Measurements from ENCODE around the gene TAPT1. TPM values are rescaled to one million over a fixed set of nuclear protein-coding genes. Genes with fewer than 3 reads are reported as not detected.
"Not testable (repeated sequence)": the region's sequence is repeated elsewhere in the genome, so short reads cannot be mapped to it uniquely, and the experiment has no call there.

The TAPT1 gene
- total RNA-seq, 1 donor from 2014 or later: 23.0 TPM

DNA sequence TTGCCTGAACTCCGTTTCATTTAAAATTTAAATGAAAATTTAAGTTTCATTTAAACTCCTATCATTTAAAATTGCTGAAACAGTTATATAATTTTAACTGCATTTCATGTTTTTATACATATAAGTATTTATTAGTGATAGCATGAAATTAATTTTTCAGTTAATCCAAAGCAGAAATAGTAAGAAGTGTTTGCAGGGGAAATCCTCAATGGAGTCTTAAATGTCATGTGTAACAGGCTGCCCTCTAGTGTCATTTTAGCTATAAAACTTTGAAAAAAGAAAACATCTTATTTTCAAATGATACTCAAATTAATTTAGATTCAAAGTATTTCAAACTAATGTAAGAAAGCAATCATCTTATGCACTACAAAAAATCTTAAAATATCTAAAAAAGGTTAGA lies 27.2 kb downstream of the TAPT1 start:
- Mint-ChIP-seq H3K4me1 (ENCODE audit: low read depth) (peaks cover 23% of the 10 kb centered on the region), H3K27ac (ENCODE audit: unreplicated experiment) (no peak overlapping the region), H3K4me3 (ENCODE audit: unreplicated experiment) (no peak overlapping the region), H3K27me3 (ENCODE audit: low read depth) (no peaks in the 10 kb centered on the region), H3K36me3 (ENCODE audit: low read depth) (no peaks in the 10 kb centered on the region), H3K9me3 (ENCODE audit: low read depth) (no peaks in the 10 kb centered on the region)
- no peak for DNase-seq (ENCODE audit: low spot score)
- TF ChIP-seq, protein P1, sequence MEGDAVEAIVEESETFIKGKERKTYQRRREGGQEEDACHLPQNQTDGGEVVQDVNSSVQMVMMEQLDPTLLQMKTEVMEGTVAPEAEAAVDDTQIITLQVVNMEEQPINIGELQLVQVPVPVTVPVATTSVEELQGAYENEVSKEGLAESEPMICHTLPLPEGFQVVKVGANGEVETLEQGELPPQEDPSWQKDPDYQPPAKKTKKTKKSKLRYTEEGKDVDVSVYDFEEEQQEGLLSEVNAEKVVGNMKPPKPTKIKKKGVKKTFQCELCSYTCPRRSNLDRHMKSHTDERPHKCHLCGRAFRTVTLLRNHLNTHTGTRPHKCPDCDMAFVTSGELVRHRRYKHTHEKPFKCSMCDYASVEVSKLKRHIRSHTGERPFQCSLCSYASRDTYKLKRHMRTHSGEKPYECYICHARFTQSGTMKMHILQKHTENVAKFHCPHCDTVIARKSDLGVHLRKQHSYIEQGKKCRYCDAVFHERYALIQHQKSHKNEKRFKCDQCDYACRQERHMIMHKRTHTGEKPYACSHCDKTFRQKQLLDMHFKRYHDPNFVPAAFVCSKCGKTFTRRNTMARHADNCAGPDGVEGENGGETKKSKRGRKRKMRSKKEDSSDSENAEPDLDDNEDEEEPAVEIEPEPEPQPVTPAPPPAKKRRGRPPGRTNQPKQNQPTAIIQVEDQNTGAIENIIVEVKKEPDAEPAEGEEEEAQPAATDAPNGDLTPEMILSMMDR (IDR thresholded peaks at IDR 0.05): peak; percentile 87

DNA sequence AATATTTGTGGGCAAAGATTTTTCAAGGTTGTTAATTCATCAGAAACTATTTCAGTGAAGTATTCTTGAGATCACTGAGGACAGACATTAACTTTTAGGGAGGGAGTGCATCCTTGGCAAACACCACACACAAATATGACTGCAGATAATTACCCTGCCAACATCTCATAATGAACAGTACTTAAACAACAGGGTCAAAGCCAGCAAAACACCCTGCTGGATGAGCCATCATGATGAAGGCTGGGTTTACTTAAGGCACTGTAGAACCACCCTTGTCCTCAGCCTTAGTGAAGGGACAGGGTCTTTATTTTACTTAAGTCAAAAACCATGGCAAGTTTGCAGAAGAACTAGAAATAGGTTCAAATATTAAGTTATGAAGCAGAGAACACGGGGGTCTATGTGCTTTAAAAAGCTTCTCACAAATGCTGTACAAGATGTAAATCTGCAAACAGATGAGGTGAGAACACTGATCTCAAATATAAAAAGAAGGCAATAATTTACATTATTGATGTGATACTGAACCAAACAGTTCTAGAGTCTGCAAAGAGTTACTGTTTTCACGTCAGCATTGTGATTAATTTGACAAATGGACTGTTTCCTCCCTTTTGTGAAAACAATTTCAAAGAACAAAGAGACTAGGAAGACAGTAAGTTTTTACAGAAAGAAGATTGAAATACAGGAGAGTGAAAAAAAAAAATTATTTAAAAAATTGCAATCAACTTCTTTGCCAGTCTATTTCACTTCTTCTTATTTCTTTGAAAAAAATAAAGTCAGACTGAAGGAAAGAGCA lies 28.2 kb downstream of the TAPT1 start:
- no peaks in the 10 kb centered on the region for H3K27me3 Mint-ChIP-seq (ENCODE audit: low read depth)
- no peak overlapping the region for H3K27ac Mint-ChIP-seq (ENCODE audit: unreplicated experiment)
- TF ChIP-seq, protein P1 (IDR thresholded peaks at IDR 0.05): no peak
- H3K4me1 Mint-ChIP-seq (ENCODE audit: low read depth): peaks cover 30% of the 10 kb centered on the region
- H3K4me3 Mint-ChIP-seq (ENCODE audit: unreplicated experiment): no peak overlapping the region
- DNase-seq (ENCODE audit: low spot score): no peak
- H3K36me3 Mint-ChIP-seq (ENCODE audit: low read depth): peaks cover 3% of the 10 kb centered on the region
- no peaks in the 10 kb centered on the region for H3K9me3 Mint-ChIP-seq (ENCODE audit: low read depth)

DNA sequence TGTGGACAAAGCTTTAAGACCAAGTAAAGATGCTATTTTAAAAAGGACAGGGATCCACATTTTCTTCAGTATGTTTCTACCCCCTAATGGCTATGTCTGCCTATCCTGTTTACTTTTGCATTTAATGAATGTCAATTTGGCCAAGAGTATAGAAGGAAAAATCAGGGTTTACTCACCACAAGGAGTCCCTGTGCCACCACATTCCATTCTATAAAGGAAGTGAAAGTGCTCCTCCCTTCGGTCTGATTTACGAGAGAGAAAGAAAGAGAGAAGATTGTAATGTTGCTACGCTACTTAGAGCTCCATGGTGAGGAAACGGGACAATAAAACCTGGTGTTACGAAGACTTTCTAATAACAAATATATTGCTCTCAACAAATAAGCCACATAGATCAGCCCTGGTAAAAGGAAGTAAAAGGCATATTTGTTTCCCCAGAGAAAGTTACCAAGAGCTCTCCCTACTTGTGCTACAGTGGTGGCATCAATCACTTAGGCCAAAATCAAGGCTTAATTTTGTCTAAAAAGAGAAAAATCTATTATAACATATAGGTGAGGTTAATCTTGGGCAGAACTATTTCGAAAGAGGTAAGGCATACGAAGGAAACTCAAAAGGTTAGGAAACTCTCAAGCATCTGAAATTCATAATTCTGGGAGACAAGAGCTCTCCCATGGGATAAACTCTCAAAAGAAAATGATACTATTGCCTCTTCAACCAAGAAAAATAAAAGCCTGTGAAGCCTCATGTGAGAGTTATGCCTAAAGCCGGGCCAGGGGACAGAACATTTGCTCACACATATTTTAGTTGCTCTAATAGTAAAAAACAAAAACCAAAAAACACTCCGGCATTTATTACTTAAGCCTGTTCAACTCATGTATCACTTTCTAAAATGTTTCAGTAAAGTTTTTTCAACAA lies 29.5 kb downstream of the TAPT1 start:
- Mint-ChIP-seq H3K4me1 (ENCODE audit: low read depth) (peaks cover 34% of the 10 kb centered on the region), H3K27ac (ENCODE audit: unreplicated experiment) (peak overlapping the region; percentile 80), H3K27me3 (ENCODE audit: low read depth) (no peaks in the 10 kb centered on the region), H3K4me3 (ENCODE audit: unreplicated experiment) (peak overlapping the region; percentile 63), H3K9me3 (ENCODE audit: low read depth) (no peaks in the 10 kb centered on the region), H3K36me3 (ENCODE audit: low read depth) (peaks cover 3% of the 10 kb centered on the region)
- TF ChIP-seq, protein P1 (IDR thresholded peaks at IDR 0.05): peak; percentile 82
- DNase-seq (ENCODE audit: low spot score): no peak

DNA sequence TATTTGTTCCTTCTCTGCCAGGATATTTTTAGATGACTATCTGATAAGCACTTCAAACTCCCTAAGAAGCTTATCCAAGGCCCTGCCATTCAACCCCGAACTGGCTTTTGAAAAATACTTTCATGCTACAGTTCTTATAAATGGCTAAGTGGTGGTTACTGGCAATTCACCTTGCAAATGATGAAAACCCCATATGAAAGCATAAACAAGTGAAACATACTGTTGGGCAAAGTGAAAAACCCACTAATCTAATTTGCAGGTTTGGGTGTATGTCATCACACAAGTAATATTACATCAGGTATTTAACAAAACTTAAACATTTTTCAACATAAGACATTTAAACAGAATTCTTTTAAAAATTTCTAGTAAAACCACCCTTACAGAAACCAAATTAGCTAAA lies 31.1 kb downstream of the TAPT1 start:
- no peaks in the 10 kb centered on the region for H3K9me3 Mint-ChIP-seq (ENCODE audit: low read depth)
- H3K27me3 Mint-ChIP-seq (ENCODE audit: low read depth): no peaks in the 10 kb centered on the region
- TF ChIP-seq, protein P1 (IDR thresholded peaks at IDR 0.05): no peak
- H3K27ac Mint-ChIP-seq (ENCODE audit: unreplicated experiment): no peak overlapping the region
- no peak overlapping the region for H3K4me3 Mint-ChIP-seq (ENCODE audit: unreplicated experiment)
- peaks cover 3% of the 10 kb centered on the region for H3K36me3 Mint-ChIP-seq (ENCODE audit: low read depth)
- no peak for DNase-seq (ENCODE audit: low spot score)
- H3K4me1 Mint-ChIP-seq (ENCODE audit: low read depth): peaks cover 34% of the 10 kb centered on the region

DNA sequence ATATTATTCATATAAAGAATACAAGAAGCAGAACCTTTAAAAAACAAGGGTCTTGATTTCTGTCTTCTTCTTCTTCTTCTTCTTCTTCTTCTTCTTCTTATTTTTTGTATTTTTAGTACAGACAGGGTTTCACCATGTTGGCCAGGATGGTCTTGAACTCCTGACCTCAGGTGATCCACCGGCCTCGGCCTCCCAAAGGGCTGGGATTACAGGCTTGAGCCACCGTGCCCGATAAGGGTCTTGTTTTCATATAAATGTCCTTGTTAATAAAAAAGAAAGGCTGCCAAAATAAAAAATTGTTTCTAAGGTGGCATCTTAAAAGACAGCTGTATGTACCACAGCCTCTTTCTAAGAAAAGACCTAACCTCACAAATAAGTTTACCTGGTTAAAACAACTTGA lies 31.5 kb downstream of the TAPT1 start:
- H3K4me3 Mint-ChIP-seq (ENCODE audit: unreplicated experiment); H3K36me3 Mint-ChIP-seq (ENCODE audit: low read depth); H3K27ac Mint-ChIP-seq (ENCODE audit: unreplicated experiment); H3K27me3 Mint-ChIP-seq (ENCODE audit: low read depth); DNase-seq (ENCODE audit: low spot score); H3K9me3 Mint-ChIP-seq (ENCODE audit: low read depth): not testable (repeated sequence)
- peaks cover 34% of the 10 kb centered on the region for H3K4me1 Mint-ChIP-seq (ENCODE audit: low read depth)
